WERI-Rb-1 (cell line): ENCODE data around the gene NSMCE1.
"Not testable (repeated sequence)": the region's sequence is repeated elsewhere in the genome, so short reads cannot be mapped to it uniquely, and the experiment has no call there.

Experiments
- DNase-seq: peaks from one replicate; pipeline ENCODE4 v3.0.0-alpha.2; 2020
- H3K27ac ChIP-seq: fragments of 250-450 bp; sonication (Bioruptor Pico); 2 replicates; pipeline ENCODE4 v1.5.1; 2020; ENCODE audit warnings: mild to moderate bottlenecking, moderate library complexity
- H3K27me3 ChIP-seq: fragments of 250-450 bp; sonication (Bioruptor Pico); 2 replicates; pipeline ENCODE4 v1.5.1; 2021; ENCODE audit warnings: mild to moderate bottlenecking, low read depth, moderate library complexity; ENCODE audit not compliant: insufficient read depth, severe bottlenecking
- H3K36me3 ChIP-seq: fragments of 250-450 bp; sonication (Bioruptor Pico); 2 replicates; pipeline ENCODE4 v1.5.1; 2020; ENCODE audit warnings: mild to moderate bottlenecking, moderate library complexity
- H3K4me3 ChIP-seq: 2 replicates; pipeline ENCODE4 v1.5.1; 2011; ENCODE audit warnings: low read depth, mild to moderate bottlenecking, control low read depth, low read length
- H3K9me3 ChIP-seq: fragments of 250-450 bp; sonication (Bioruptor Pico); 2 replicates; pipeline ENCODE4 v1.5.1; 2021; ENCODE audit warnings: mild to moderate bottlenecking, moderate library complexity; ENCODE audit not compliant: severe bottlenecking
- TF ChIP-seq, protein P1 (sequence below): IDR thresholded peaks from 2 replicates; pipeline ENCODE4 v1.5.1; 2011; ENCODE audit warnings: low read depth, mild to moderate bottlenecking, control low read depth, inconsistent platforms, low read length

The NSMCE1 gene

DNA sequence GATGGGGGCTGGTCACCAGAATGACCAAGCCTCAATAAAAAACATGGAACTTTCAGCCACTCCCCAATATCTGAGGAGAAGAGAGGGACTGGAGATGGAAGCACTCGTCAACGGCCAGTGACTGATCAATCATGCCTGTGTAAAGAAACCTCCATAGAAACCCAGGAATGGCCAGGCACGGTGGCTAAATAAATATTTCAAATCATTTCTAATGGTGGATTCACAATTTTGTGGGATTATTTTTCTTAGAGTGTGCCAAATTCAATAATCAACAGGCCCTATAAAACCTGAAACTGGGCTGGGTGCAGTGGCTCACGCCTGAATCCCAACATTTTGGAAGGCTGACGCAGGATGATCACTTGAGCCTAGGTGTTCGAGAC is 16.4 kb downstream of the NSMCE1 start:
- Histone ChIP-seq H3K9me3 (no peaks in the 10 kb centered on the region), H3K27ac (no peak overlapping the region), H3K36me3 (no peaks in the 10 kb centered on the region), H3K4me3 (no peak overlapping the region), H3K27me3 (no peaks in the 10 kb centered on the region)
- DNase-seq, result no peak
- TF ChIP-seq, protein P1, sequence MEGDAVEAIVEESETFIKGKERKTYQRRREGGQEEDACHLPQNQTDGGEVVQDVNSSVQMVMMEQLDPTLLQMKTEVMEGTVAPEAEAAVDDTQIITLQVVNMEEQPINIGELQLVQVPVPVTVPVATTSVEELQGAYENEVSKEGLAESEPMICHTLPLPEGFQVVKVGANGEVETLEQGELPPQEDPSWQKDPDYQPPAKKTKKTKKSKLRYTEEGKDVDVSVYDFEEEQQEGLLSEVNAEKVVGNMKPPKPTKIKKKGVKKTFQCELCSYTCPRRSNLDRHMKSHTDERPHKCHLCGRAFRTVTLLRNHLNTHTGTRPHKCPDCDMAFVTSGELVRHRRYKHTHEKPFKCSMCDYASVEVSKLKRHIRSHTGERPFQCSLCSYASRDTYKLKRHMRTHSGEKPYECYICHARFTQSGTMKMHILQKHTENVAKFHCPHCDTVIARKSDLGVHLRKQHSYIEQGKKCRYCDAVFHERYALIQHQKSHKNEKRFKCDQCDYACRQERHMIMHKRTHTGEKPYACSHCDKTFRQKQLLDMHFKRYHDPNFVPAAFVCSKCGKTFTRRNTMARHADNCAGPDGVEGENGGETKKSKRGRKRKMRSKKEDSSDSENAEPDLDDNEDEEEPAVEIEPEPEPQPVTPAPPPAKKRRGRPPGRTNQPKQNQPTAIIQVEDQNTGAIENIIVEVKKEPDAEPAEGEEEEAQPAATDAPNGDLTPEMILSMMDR, result no peak

DNA sequence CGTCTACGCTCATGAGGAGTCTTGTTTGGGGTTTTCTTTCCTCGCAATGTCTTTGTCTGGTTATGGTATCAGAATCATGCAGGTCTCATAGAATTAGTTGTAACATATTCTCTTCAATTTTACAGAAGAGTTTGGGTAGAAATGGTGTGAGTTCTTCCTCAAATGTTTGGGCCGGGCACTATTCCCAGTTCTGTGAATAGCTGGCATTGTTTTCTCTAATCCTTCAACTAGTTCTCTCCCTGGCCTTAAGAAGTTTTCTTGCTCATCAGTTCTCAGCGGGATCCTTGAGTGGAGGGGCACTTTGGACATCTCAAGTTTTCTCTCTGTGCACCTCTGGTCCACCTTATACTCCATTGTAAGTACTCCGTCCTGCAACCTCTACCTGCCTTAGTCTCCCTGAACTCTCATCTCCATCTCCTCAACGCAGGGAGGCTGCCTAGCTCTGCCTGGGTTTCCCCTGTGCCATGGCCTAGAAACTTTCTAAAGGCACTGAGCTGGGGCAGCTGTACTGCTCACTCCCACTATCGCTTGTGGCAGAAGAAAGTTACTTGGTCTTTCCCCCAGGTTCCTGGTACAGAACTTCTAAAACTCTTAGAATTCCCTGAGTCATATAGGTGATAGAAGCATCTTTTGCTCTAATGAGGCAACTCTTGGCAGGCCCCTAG is 16.9 kb downstream of the NSMCE1 start:
- no peaks in the 10 kb centered on the region for H3K36me3 ChIP-seq

GRCh38 chr16:27248886-27249285 is 19.7 kb downstream of the NSMCE1 start:
- not testable (repeated sequence) for H3K9me3 ChIP-seq, H3K27me3 ChIP-seq, H3K36me3 ChIP-seq, H3K27ac ChIP-seq, DNase-seq, H3K4me3 ChIP-seq

More for the DNA sequence above, 16.9 kb downstream of the NSMCE1 start:
- H3K9me3 ChIP-seq, result no peaks in the 10 kb centered on the region
- no peak overlapping the region for H3K4me3 ChIP-seq
- TF ChIP-seq, protein P1, result no peak
- H3K27me3 ChIP-seq, result no peaks in the 10 kb centered on the region
- no peak for DNase-seq
- H3K27ac ChIP-seq, result no peak overlapping the region

- DNase-seq, result no peak
- Histone ChIP-seq H3K4me3 (no peak overlapping the region), H3K9me3 (no peaks in the 10 kb centered on the region), H3K27me3 (no peaks in the 10 kb centered on the region), H3K27ac (no peak overlapping the region), H3K36me3 (no peaks in the 10 kb centered on the region)
- TF ChIP-seq, protein P1, result no peak
Observed at GRCh38 chr16:27248036-27248435, 20.5 kb downstream of the NSMCE1 start.

DNA sequence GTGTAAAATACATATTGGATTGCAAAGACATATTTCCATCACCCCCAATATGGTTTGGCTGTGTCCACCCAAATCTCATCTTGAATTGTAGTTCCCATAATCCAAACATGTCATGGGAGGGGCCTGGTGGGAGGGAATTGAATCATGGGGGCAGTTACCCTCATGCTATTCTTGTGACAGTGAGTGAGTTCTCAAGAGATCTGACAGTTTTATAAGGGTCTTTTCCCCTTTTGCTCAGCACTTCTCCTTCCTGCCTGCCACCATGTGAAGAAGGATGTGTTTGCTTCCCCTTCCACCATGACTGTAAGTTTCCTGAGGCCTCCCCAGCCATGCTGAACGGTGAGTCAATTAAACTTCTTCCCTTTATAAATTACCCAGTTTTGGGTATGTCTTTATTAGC is 21.5 kb downstream of the NSMCE1 start:
- H3K27me3 ChIP-seq, H3K9me3 ChIP-seq, H3K36me3 ChIP-seq, DNase-seq, H3K27ac ChIP-seq, H3K4me3 ChIP-seq: not testable (repeated sequence)

DNA sequence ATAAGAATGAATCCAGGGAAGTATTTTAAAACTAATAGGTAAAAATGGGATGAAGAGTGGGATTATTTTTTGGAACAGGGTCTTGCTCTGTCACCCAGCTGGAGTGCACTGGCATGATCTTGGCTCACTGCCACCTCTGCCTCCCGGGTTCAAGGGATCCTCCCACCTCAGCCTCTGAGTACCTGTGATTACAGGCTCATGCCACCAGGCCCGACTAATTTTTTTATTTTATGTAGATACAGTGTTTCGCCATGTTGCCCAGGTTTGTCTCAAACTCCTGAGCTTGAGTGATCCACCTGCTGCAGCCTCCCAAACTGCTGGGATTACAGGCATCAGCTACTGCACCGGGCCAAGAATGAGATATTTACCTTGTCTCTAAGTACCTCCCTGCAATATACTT is 22.1 kb downstream of the NSMCE1 start:
- H3K9me3 ChIP-seq, result no peaks in the 10 kb centered on the region
- H3K27ac ChIP-seq, result no peak overlapping the region
- TF ChIP-seq, protein P1, result no peak
- no peak for DNase-seq
- H3K36me3 ChIP-seq, result no peaks in the 10 kb centered on the region
- no peak overlapping the region for H3K4me3 ChIP-seq
- no peaks in the 10 kb centered on the region for H3K27me3 ChIP-seq
